GM08714 (cell line): ENCODE measurements around the gene EAF2.

Source experiments
- H3K4me3 ChIP-seq: fragments of 200-500 bp; sonication (Bioruptor generic); 2 replicates; pipeline ENCODE4 v1.5.1; 2014; ENCODE audit warnings: mild to moderate bottlenecking, low read length, inconsistent platforms
- ZNF274 ChIP-seq: IDR thresholded peaks from 2 replicates; pipeline ENCODE4 v1.6.1; 2012; ENCODE audit warnings: mild to moderate bottlenecking, low read depth, low read length

Gene EAF2

DNA sequence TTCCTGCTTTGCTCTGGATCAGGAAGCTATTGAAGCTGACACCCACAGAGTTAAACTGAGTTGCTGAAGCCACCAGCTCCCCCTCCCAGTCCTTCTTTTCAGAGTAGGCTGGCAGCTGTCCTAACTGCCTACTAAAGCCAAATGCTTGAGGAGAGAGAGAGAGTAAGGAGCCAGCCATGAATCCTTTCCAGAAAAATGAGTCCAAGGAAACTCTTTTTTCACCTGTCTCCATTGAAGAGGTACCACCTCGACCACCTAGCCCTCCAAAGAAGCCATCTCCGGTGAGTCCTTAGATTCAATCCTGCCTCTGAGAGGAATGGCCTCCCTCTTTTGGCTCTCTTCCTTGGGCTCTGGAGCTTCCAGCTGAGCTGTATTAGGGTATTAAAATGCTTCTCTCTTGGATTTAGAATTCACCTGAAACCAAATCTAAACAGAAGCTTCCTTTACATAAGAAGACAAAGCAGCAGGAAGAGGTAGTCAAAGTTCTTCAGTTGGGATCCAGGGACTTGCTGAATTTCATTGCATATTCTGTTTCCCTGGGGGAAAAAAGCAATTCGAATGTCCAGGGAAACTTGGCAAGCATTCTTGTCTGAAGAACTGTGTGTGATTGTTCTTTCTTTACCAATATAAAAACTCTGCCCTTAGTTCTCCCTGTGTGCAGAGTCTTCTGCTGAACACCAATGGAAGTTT lies 59.4 kb downstream of the EAF2 start, which contains the start of gene SLC15A2:
SLC15A2 (plus strand) TSS at position 101 of the 690 bp plus-strand sequence; CDS start at position 177, 76 bp downstream.
- H3K4me3 ChIP-seq = no peak within 1 kb of the TSS
- no peak for TF ChIP-seq ZNF274

DNA sequence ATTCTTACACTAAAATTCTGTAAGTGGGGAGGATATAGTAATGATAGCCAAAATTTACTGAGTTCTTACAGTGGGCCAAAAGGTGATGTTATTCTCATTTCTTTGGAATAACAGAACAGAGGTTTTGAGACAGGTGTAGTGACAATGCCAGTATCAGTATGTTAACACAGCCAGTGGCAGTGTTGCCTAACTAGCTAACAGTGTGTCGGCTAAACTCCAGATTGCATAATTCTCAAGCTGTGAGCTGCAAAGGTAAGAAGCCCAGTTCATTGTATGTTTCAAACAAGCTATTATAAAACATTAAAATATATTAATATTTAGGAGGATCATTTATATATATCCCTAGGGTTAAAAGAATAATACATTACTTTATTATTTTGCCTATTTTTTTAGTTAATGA lies 60.1 kb downstream of the EAF2 start:
- TF ChIP-seq ZNF274 = no peak
- H3K4me3 ChIP-seq = no peak overlapping the region

DNA sequence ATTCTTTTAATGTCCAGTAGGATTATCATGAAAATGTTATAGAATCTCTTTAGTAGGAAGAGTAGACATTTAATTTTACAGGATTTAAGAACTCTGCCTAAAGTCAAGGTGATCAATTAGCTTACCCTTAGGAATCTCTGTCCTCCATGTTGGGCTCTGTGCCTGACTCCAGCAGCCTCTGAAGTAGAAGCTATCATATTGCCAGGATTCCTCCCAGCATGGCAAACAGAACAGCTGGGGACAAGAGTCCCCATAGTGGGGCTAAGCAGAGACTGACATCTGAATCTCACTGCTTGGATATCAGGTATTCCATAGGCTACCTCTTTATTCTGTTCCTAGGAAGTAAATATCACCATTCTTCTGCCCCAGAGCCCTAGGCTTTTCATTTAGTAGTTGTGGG lies 60.7 kb downstream of the EAF2 start:
- no peak overlapping the region for H3K4me3 ChIP-seq
- TF ChIP-seq ZNF274 = no peak

DNA sequence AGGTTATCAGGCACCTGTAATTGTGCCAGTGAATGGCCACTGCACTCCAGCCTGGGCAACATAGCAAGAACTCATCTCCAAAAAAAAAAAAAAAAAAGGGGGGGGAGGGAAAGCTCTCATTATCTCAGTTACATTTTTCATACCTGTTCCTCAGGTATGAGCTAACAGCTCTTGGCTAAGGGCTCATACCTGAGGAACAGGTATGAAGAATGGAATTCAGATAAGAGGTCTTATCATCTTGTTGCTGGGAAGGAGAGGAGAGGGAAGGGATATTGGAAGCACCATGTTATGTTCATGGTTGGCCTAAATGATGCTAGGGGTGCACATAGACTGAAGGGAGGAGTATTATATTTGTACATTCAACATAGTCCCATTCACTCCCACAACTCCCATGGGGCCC lies 61.8 kb downstream of the EAF2 start:
- no peak for TF ChIP-seq ZNF274
- no peak overlapping the region for H3K4me3 ChIP-seq

DNA sequence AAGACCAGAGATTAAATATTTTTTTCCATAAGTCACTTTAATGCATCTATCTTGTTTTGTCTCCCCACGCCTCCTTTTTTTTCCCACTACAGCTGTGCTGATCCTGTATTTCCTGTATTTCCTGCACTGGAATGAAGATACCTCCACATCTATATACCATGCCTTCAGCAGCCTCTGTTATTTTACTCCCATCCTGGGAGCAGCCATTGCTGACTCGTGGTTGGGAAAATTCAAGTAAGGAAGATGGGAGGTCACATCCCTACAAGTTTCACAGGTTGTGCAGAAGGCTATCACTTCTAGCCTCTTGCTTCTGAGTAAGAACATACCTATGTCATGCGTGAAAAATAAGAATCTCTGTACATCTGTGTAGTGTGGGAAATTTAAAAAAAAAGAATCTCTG lies 62.3 kb downstream of the EAF2 start:
- TF ChIP-seq ZNF274 = no peak

DNA sequence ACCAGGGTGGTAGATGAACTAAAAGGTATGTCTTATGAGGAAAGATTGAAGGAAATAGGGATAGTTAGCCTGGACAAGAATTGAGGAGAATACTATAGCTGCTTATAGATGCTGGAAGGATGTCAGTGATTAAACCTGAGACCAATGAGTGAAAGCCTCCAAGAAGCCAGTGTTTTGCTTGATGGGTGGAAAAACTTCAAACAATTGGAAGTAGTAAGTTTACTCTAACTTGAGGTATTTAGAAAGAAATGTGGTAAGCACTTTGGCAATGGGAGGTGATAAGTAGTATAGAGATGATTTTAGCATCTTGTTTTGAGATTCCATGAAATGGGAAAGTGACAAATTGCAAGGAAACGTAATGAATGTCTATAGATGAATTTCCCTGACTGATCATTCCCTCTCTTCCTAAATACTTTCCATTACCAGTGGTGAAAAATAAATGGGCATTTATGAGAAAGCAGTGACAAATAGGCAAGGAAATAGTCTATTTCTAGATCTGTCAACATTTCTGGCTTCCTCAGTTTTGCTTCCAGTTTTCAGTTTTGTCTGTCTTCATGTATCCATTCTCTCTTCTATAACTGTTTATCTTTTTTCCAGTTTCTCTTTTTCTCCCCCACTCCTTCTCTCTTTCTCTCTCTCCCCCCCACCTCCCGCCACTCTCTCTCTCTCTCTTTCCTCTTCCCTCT lies 78.4 kb downstream of the EAF2 start:
- H3K4me3 ChIP-seq = no peak overlapping the region
- no peak for TF ChIP-seq ZNF274

More for the DNA sequence above, 62.3 kb downstream of the EAF2 start:
- H3K4me3 ChIP-seq = no peak overlapping the region

DNA sequence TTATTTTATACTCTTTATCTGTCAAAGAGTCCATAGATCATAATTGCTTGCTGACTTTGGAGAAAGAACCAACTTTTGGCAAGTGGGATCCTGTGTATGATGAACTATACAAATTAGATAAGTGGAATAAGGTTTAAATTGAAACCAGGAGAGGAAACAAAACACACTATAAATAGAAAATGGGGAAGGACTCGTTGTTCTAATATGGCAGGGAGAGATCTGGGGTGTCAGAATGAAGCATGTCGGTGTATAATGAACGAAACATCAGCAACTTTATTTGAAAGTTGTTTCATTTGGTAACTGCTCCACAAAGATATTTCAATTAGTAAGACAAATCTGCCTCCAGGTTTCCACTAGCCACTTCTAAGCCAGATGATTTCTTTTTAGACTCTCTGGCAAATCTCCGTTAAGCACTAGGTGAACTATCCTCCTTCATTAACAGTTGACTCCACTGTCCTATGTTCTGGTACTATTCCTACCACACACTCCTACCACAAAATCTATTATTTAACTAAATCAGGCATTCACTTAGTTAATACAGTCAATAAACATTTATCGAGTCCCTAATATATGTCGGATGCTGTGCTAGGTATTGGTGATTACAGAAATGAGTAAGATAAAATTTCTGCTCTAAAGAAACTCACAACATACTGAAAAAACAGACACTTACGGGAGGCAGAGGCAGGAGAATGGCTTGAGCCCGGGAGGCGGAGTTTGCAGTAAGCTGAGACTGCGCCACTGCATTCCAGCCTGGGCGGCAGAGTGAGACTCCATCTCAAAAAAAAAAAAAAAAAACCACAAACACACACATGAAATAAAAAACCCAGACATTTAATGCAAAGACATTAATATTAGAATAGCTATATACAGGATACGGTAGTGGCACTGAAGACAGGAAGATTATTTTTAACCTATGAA lies 79.3 kb downstream of the EAF2 start:
- TF ChIP-seq ZNF274 = no peak
- no peak overlapping the region for H3K4me3 ChIP-seq

DNA sequence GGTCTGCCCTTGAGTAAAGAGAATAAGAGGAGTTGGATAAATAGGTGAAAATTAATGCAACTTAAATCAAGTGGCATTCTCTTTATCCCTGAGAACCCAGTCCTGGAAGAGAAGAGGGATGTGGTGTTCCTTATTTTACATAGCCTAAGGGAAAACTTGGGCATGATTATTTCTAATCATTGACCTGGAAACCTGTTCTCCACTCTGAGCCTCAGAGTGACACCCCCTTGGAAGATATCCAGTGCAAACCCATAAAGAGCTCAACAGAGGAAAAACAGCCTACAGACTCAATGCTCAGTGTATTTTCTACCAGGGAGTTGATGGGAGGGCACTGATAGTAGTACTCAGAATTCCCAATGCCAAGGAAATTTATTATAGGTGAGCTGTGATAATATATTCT lies 81.2 kb downstream of the EAF2 start:
- H3K4me3 ChIP-seq = no peak overlapping the region

DNA sequence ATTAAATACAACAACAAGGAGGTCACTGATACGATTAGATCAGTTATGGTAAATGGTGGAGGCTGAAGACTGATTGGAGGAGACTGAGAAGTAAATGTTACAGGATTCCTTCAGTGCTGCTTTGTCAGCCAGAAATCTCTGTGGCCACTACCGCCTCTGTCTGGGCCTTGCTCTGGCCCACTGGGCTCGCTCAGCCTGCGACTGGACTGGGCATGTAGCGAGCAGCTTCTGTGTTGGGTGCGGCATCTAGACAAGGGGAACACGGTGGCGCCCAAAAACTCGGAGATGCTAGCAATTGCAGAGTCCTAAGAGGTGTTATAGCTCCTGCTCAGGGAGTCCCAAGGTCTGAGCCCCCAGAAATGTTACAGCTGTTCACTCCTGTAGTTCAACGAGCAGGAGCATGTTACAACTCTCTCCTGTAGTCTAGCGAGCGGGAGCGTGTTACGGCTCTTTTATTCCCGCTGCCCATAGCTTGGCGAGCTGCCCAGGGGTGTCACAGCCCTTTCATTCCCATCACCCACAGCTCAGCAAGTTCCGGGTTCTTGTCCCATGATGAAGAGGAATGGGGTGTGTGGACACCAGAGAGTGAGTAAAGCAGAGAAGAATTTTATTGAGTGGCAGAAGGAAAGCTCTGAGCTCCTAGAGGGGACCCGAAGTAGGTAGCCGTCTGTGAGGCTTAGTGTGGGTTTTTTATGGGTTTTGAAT lies 83.9 kb downstream of the EAF2 start:
- no peak for TF ChIP-seq ZNF274
- no peak overlapping the region for H3K4me3 ChIP-seq

More for the DNA sequence above, 81.2 kb downstream of the EAF2 start:
- no peak for TF ChIP-seq ZNF274

DNA sequence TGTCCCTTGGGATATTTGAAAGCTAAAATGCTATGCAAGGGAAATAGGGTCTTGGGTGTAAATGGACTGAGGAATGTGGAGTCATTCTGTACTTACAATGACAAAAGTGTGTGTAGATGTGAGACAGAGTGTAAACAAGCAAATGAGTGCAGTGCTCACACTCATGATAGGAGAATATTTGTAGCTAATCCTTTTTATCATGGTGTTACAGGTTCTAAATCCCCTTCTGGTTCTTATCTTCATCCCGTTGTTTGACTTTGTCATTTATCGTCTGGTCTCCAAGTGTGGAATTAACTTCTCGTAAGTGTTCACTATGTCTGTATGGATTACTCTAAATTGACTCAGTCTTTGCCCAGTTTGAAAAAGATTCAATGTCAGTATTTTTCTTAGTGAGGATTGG lies 89.7 kb downstream of the EAF2 start:
- H3K4me3 ChIP-seq = no peak overlapping the region
- no peak for TF ChIP-seq ZNF274

DNA sequence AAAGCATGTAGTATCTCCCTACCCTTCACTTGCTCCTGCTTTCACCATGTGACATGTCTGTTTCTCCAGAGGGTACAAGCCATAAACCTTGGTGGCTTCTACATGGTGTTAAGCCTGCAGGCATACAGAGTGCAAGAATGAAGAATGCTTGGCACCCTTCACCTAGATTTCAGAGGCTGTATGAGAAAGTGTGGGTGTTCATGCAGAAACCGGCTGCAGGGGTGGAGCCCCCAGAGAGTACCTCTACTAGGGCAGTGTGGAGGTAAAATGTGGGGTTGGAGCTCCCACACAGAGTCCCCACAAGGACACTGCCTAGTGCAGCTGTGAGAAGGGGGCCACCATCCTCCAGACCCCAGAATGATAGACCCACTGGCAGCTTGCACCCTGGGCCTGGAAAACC lies 91.4 kb downstream of the EAF2 start:
- TF ChIP-seq ZNF274 = no peak
- no peak overlapping the region for H3K4me3 ChIP-seq
